K562 (cell line): ENCODE measurements around the gene IL1RL1. TPM values are rescaled to one million over a fixed set of nuclear protein-coding genes. Genes with fewer than 3 reads are reported as not detected.

ENCODE experiments used
- ATAC-seq: fragments of 200-7000 bp; cut with Tn5 transposase; 3 replicates; pipeline ENCODE4 v1.9.1; 2020; ENCODE audit warnings: moderate library complexity
- BruUV-seq: library from RNA; stranded (reverse); fragments of 400-500 nt; replicated peaks from 2 replicates; lab custom pipeline; 2021; lab: Mats Ljungman, UMichigan
- CTCF ChIA-PET: fragments of 300-600 bp; formaldehyde crosslinking; extraction: SDS; loops from one replicate; lab custom pipeline; 2021; ENCODE audit warnings: low intra/inter-chr PET ratio; lab: Yijun Ruan, JAX
- POLR2A ChIA-PET: fragments of 300-600, 350-650 bp; sonication (Branson Sonifier 250); formaldehyde crosslinking; extraction: SDS; loops from one replicate; lab custom pipeline; 2021; ENCODE audit warnings: antibody characterized with exemption, inconsistent platforms; lab: Yijun Ruan, JAX
- DNase-seq, 4 experiments: peaks; one replicate each; pipeline versions ENCODE4 v3.0.0 to v3.0.0-alpha.2; 2011 to 2018; ENCODE audit warnings: low spot score in 3 of 4, mixed read lengths in 3 of 4; ENCODE audit errors: extremely low read depth in 1 of 4
- FAIRE-seq: peaks from 2 replicates; lab custom pipeline; 2011; peaks lifted over from hg19 to GRCh38; lab: Jason Lieb, UNC
- H2AFZ ChIP-seq: 2 replicates; pipeline ENCODE4 v1.6.0; 2011; ENCODE audit warnings: low read depth, low read length, control low read depth, inconsistent platforms
- H3K27ac ChIP-seq: fragments of 200-600 bp; 3 replicates; pipeline ENCODE4 v1.8.0; 2011; ENCODE audit warnings: low read depth, mild to moderate bottlenecking, control low read depth, inconsistent platforms, low read length, moderate library complexity, mixed read lengths; ENCODE audit errors: extremely low read depth
- H3K27me3 ChIP-seq, 2 experiments: fragments of 300-600 bp in 1 of 2; 2 replicates in 1 of 2; 3 replicates in 1 of 2; pipeline versions ENCODE4 v1.6.0 to v1.8.0; 2011; ENCODE audit warnings: inconsistent platforms in 2 of 2, low read length in 2 of 2, mild to moderate bottlenecking in 1 of 2, mixed read lengths in 1 of 2, moderate library complexity in 1 of 2; ENCODE audit not compliant: control insufficient read depth in 2 of 2, insufficient read depth in 2 of 2
- H3K36me3 ChIP-seq: fragments of 300-600 bp; 3 replicates; pipeline ENCODE4 v1.8.0; 2011; ENCODE audit warnings: mild to moderate bottlenecking, low read length, inconsistent platforms; ENCODE audit not compliant: control insufficient read depth, insufficient read depth
- H3K4me1 ChIP-seq, 2 experiments: fragments of 200-600 bp in 1 of 2; replicated peaks in 1 of 2; 2 replicates in 1 of 2; 3 replicates in 1 of 2; pipeline versions ENCODE4 v1.5.1 to v1.8.0; 2011; ENCODE audit warnings: inconsistent platforms in 2 of 2, low read length in 2 of 2, mild to moderate bottlenecking in 1 of 2, mixed read lengths in 1 of 2, moderate library complexity in 1 of 2; ENCODE audit not compliant: control insufficient read depth in 2 of 2, insufficient read depth in 2 of 2
- H3K4me2 ChIP-seq: 2 replicates; pipeline ENCODE4 v1.6.1; 2011; ENCODE audit warnings: low read length, control low read depth, inconsistent platforms, mixed read lengths; ENCODE audit not compliant: insufficient read depth
- H3K4me3 ChIP-seq: fragments of 200-600 bp; sonication (generic), shearing (Covaris generic); 2 replicates; pipeline ENCODE4 v1.5.1; 2016; ENCODE audit warnings: control low read depth, inconsistent platforms
- H3K79me2 ChIP-seq: fragments of 200-600 bp; 3 replicates; pipeline ENCODE4 v1.8.0; 2011; ENCODE audit warnings: low read length, inconsistent platforms; ENCODE audit not compliant: control insufficient read depth, insufficient read depth
- H3K9ac ChIP-seq, 2 experiments: 2 replicates each; pipeline versions ENCODE4 v1.6.0 to v1.6.1; 2011; ENCODE audit warnings: low read depth in 2 of 2, low read length in 2 of 2, control low read depth in 1 of 2, inconsistent platforms in 1 of 2, mild to moderate bottlenecking in 1 of 2, mixed read lengths in 1 of 2; ENCODE audit not compliant: insufficient read depth in 1 of 2
- H3K9me1 ChIP-seq: one replicate; pipeline ENCODE4 v1.6.0; 2011; ENCODE audit warnings: inconsistent platforms, mild to moderate bottlenecking, low read length, moderate library complexity; ENCODE audit not compliant: control insufficient read depth, insufficient read depth
- H3K9me3 ChIP-seq: replicated peaks from 2 replicates; pipeline ENCODE4 v1.5.1; 2011; ENCODE audit warnings: low read depth, low read length, inconsistent platforms; ENCODE audit not compliant: control insufficient read depth, insufficient read depth
- H4K20me1 ChIP-seq: replicated peaks from 2 replicates; pipeline ENCODE4 v1.6.1; 2011; ENCODE audit warnings: low read length, inconsistent platforms, mixed read lengths; ENCODE audit not compliant: control insufficient read depth, insufficient read depth
- ARHGAP35 ChIP-seq: fragments of 450-650 bp; IDR thresholded peaks from 2 replicates; pipeline ENCODE4 v1.6.1; 2018; ENCODE audit not compliant: partially characterized antibody
- GTF2F1 ChIP-seq: IDR thresholded peaks from 2 replicates; pipeline ENCODE4 v1.6.1; 2011; ENCODE audit warnings: low read depth, low read length, improper control_type of control experiment
- HDAC6 ChIP-seq: IDR thresholded peaks from 2 replicates; pipeline ENCODE4 v1.6.1; 2012; ENCODE audit warnings: low read depth, mild to moderate bottlenecking, control low read depth, inconsistent platforms, low read length, moderate library complexity
- LARP7 ChIP-seq: fragments of 450-650 bp; IDR thresholded peaks from 2 replicates; pipeline ENCODE4 v1.6.1; 2016
- MTA1 ChIP-seq: fragments of 450-650 bp; IDR thresholded peaks from 2 replicates; pipeline ENCODE4 v1.6.1; 2017; ENCODE audit warnings: borderline replicate concordance
- SP2 ChIP-seq: IDR thresholded peaks from 2 replicates; pipeline ENCODE4 v1.6.1; 2011; ENCODE audit warnings: mild to moderate bottlenecking, low read depth, low read length, moderate library complexity; ENCODE audit not compliant: poor library complexity, severe bottlenecking; ENCODE audit errors: extremely low read depth
- WGBS: fragments of 100-300 bp; shearing (Covaris generic); methylation state at CpG from one replicate; pipeline ENCODE4 v1.1.6; 2016; ENCODE audit warnings: low coverage, mixed read lengths; ENCODE audit not compliant: insufficient coverage; ENCODE audit errors: missing lambda C conversion rate; 5-methylcytosine and 5-hydroxymethylcytosine counted together
- in situ Hi-C: fragments of 300-500 bp; cut with MboI; formaldehyde crosslinking; loops from 4 replicates; pipeline ENCODE4 v1.15.0; 2018; ENCODE audit warnings: inconsistent platforms, mixed read lengths
- intact Hi-C: fragments of 100-400 bp; cut with micrococcal nuclease; formaldehyde crosslinking; loops from 2 replicates; pipeline ENCODE4 v1.14.2; 2022
- polyA plus RNA-seq, 8 experiments: library from polyadenylated mRNA; depleted of rRNA in 4 of 8; stranded (reverse) in 5 of 8; unstranded in 3 of 8; fragments of >200 nt; fragmentation: Nextera tagmentation in 2 of 8; fragmentation: Illumina TruSeq in 1 of 8; extraction: Ambion mirVana in 2 of 8; extraction: Trizol in 1 of 8; gene quantifications; 2 replicates each; pipeline versions ENCODE4 v1.2.1 to v1.2.3, GENCODE V29; 2011 to 2014; ENCODE audit warnings: inconsistent platforms in 1 of 8, missing spikeins in 1 of 8
- total RNA-seq, 7 experiments: library from RNA; depleted of rRNA in 6 of 7; stranded (reverse); fragments of >200 nt in 6 of 7; fragmentation: Illumina TruSeq in 2 of 7; extraction: Trizol in 2 of 7; gene quantifications; 2 replicates each; pipeline versions ENCODE4 v1.2.1 to v1.2.3, GENCODE V29; 2011 to 2021; ENCODE audit warnings: low replicate concordance in 1 of 7
- TF ChIP-seq, protein P1 (sequence below): IDR thresholded peaks from 2 replicates; pipeline ENCODE4 v1.6.1; 2012; ENCODE audit warnings: low read depth, low read length, improper control_type of control experiment, borderline replicate concordance
- TF ChIP-seq, protein P2 (sequence below): sonication (generic); formaldehyde crosslinking; IDR thresholded peaks from 2 replicates; pipeline ENCODE4 v1.8.0; 2022; ENCODE audit warnings: mild to moderate bottlenecking, missing genetic modification reagents
- TF ChIP-seq, protein P3 (sequence below): fragments of 450-650 bp; IDR thresholded peaks from 2 replicates; pipeline ENCODE4 v1.6.1; 2016; ENCODE audit warnings: low read depth

IL1RL1 gene
- total and polyA plus RNA-seq, 9 of the 15 experiments (the other 6 are each of a cell fraction or from before 2014, with no cell fraction given) = 0.06 to 3.3 (median 0.59) TPM

DNA sequence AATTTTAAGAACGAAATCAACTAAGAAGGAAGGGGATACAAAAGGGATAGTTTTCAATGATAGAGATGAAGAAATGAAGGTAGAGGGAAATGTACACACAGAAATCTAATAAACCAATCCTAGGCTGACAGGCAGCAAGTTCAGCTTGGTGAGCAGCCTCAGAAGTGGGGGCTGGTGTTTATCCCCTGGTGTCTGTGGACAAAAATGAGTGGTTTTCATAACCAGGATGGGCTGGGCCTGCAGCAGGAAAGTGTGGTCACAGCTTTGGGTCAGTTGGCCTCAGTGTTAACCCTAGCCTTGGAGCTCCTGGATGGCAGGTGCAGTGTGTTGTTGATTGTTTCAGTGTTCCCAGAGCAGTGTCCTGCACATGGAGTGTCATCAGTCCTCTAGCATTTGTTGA is 58.5 kb downstream of the IL1RL1 start (continued):
- TF ChIP-seq, protein P1, sequence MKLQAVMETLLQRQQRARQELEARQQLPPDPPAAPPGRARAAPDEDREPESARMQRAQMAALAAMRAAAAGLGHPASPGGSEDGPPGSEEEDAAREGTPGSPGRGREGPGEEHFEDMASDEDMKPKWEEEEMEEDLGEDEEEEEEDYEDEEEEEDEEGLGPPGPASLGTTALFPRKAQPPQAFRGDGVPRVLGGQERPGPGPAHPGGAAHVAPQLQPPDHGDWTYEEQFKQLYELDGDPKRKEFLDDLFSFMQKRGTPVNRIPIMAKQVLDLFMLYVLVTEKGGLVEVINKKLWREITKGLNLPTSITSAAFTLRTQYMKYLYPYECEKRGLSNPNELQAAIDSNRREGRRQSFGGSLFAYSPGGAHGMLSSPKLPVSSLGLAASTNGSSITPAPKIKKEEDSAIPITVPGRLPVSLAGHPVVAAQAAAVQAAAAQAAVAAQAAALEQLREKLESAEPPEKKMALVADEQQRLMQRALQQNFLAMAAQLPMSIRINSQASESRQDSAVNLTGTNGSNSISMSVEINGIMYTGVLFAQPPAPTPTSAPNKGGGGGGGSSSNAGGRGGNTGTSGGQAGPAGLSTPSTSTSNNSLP = no peak
- TF ChIP-seq GTF2F1 = no peak

DNA sequence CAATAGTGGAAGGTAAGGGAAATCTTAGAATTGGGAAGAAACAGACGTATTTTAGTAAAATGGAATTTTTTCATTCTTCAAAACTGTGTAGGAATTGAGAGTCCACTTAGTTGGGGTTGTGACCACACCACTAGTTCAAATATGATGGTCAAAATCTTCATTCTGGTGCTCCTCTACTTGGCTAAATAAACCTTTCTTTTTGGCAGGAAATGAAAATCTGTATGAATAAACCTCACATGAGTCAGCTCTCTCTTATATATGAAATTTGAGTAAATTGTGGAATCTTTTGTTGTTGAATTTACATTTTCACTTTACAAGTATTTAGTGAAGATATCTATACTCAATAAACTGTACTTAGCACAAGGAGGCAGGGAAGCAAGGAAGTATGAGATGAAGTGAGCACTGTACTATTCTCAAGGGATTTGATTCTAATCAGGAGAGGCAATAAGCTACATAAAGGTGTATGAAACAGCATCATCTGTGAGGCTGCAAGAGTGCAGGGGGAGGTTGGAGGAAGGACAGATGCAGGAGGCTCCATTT is 64.8 kb downstream of the IL1RL1 start:
- intact Hi-C loops = no loop called here
- ChIA-PET POLR2A (no interaction called here), CTCF (no interaction called here)
- DNase-seq (no peak), FAIRE-seq (no peak), ATAC-seq (no peak)
- H2AFZ ChIP-seq = no peak overlapping the region
- in situ Hi-C loops = no loop called here
- H3K9me1 ChIP-seq = no peaks in the 10 kb centered on the region
- no peaks in the 10 kb centered on the region for H4K20me1 ChIP-seq
- H3K9ac ChIP-seq = no peak overlapping the region
- H3K4me2 ChIP-seq = no peak overlapping the region
- 0% methylated on average over 1 of the region's 1 CpG for WGBS
- no peaks in the 10 kb centered on the region for H3K79me2 ChIP-seq
- no TSS peak for BruUV-seq
- H3K4me3 ChIP-seq = no peak overlapping the region
- H3K4me1 ChIP-seq = no peaks in the 10 kb centered on the region
- no peaks in the 10 kb centered on the region for H3K9me3 ChIP-seq
- H3K36me3 ChIP-seq = no peaks in the 10 kb centered on the region
- no peak overlapping the region for H3K27ac ChIP-seq
- peaks cover 0 to 2% of the 10 kb centered on the region in 2 experiments; a peak in 1 of 5 replicates for H3K27me3 ChIP-seq
- TF ChIP-seq SP2 = no peak
- TF ChIP-seq, protein P2, sequence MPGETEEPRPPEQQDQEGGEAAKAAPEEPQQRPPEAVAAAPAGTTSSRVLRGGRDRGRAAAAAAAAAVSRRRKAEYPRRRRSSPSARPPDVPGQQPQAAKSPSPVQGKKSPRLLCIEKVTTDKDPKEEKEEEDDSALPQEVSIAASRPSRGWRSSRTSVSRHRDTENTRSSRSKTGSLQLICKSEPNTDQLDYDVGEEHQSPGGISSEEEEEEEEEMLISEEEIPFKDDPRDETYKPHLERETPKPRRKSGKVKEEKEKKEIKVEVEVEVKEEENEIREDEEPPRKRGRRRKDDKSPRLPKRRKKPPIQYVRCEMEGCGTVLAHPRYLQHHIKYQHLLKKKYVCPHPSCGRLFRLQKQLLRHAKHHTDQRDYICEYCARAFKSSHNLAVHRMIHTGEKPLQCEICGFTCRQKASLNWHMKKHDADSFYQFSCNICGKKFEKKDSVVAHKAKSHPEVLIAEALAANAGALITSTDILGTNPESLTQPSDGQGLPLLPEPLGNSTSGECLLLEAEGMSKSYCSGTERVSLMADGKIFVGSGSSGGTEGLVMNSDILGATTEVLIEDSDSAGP (CRISPR knock-in tag) = no peak
- TF ChIP-seq LARP7 = no peak
- TF ChIP-seq HDAC6 = no peak
- TF ChIP-seq ARHGAP35 = no peak
- TF ChIP-seq MTA1 = no peak
- TF ChIP-seq, protein P3, sequence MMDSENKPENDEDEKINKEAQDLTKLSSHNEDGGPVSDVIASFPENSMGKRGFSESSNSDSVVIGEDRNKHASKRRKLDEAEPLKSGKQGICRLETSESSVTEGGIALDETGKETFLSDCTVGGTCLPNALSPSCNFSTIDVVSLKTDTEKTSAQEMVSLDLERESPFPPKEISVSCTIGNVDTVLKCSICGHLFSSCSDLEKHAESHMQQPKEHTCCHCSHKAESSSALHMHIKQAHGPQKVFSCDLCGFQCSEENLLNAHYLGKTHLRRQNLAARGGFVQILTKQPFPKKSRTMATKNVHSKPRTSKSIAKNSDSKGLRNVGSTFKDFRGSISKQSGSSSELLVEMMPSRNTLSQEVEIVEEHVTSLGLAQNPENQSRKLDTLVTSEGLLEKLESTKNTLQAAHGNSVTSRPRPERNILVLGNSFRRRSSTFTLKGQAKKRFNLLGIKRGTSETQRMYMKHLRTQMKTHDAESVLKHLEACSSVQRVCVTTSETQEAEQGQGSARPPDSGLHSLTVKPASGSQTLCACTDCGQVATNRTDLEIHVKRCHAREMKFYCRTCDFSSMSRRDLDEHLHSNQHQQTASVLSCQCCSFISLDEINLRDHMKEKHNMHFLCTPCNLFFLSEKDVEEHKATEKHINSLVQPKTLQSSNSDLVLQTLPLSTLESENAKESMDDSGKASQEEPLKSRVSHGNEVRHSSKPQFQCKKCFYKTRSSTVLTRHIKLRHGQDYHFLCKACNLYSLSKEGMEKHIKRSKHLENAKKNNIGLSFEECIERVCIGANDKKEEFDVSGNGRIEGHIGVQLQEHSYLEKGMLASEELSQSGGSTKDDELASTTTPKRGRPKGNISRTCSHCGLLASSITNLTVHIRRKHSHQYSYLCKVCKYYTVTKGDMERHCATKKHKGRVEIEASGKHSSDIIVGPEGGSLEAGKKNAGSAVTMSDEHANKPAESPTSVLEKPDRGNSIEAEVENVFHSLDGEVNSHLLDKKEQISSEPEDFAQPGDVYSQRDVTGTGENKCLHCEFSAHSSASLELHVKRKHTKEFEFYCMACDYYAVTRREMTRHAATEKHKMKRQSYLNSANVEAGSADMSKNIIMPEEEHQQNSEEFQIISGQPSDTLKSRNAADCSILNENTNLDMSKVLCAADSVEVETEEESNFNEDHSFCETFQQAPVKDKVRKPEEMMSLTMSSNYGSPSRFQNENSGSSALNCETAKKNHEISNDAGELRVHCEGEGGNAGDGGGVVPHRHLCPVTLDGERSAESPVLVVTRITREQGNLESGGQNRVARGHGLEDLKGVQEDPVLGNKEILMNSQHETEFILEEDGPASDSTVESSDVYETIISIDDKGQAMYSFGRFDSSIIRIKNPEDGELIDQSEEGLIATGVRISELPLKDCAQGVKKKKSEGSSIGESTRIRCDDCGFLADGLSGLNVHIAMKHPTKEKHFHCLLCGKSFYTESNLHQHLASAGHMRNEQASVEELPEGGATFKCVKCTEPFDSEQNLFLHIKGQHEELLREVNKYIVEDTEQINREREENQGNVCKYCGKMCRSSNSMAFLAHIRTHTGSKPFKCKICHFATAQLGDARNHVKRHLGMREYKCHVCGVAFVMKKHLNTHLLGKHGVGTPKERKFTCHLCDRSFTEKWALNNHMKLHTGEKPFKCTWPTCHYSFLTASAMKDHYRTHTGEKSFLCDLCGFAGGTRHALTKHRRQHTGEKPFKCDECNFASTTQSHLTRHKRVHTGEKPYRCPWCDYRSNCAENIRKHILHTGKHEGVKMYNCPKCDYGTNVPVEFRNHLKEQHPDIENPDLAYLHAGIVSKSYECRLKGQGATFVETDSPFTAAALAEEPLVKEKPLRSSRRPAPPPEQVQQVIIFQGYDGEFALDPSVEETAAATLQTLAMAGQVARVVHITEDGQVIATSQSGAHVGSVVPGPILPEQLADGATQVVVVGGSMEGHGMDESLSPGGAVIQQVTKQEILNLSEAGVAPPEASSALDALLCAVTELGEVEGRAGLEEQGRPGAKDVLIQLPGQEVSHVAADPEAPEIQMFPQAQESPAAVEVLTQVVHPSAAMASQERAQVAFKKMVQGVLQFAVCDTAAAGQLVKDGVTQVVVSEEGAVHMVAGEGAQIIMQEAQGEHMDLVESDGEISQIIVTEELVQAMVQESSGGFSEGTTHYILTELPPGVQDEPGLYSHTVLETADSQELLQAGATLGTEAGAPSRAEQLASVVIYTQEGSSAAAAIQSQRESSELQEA = no peak
